Mammary epithelial cell (primary cell): ENCODE data around the gene ACHE.

Source experiments
- CTCF ChIP-seq, 2 donors: IDR thresholded peaks in 1 of 2; conservative IDR thresholded peaks in 1 of 2; 2 replicates each; pipeline ENCODE4 v1.5.1; 2011 to 2012; ENCODE audit warnings: inconsistent platforms in 2 of 2, low read length in 2 of 2, mild to moderate bottlenecking in 2 of 2, control low read depth in 1 of 2, low read depth in 1 of 2; ENCODE audit not compliant: insufficient read depth in 1 of 2; ENCODE audit errors: extremely low read depth in 1 of 2
- EZH2 ChIP-seq: IDR thresholded peaks from 2 replicates; pipeline ENCODE4 v1.6.1; 2012; ENCODE audit warnings: low read length, inconsistent platforms, borderline replicate concordance

- TF ChIP-seq CTCF (conservative IDR thresholded peaks at IDR 0.05 in 1 of 2, IDR thresholded peaks at IDR 0.05 in 1 of 2; ENCODE audit: extremely low read depth in 1 of 2, insufficient read depth in 1 of 2, low read depth in 1 of 2, low read length in 2 of 2) (no peak), EZH2 (no peak)
These were observed 13.5 kb downstream of the ACHE start for GRCh38 chr7:100882201-100882600.
